Measurements from ENCODE around the gene PDGFA.

PDGFA gene

DNA sequence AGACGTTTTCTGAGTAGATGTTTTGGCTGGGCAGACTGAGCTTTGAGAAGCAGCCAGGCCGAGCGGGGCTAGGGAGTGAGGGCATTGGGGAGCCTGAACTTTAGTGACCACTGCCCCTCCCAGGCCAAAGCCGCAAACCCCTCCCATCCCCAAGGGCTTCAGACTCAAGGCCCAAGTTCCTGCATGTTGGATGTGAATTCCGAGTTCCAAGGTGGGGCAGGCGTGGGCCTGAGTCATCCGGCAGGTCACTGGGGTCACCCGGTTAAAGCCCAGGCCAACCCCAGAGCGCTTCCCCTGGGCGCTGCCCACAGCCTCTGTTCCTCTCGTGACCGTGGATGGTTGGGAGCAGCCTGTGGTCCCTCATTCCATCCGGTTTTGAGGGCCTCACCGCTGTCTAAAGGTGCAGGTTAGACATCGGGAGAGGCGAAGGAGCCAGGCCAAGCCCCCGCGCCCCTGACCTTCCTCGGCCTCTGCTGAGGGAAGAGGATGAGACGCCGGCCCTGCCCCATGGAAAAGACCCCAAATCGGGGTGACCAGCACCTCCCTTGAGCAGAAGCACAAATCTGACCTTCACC is 6.9 kb upstream of the PDGFA start:
- TF ChIP-seq CEBPB (IDR thresholded peaks at IDR 0.05) (no peak), TAF1 (IDR thresholded peaks at IDR 0.05; ENCODE audit: low read depth) (no peak), FOXM1 (IDR thresholded peaks at IDR 0.05; ENCODE audit: borderline replicate concordance, low read depth) (no peak), CREB1 (IDR thresholded peaks at IDR 0.05; ENCODE audit: low read depth) (no peak), ZBTB7A (IDR thresholded peaks at IDR 0.05; ENCODE audit: low read depth) (no peak), EP300 (IDR thresholded peaks at IDR 0.05; ENCODE audit: borderline replicate concordance) (no peak), TEAD4 (IDR thresholded peaks at IDR 0.05) (no peak), NFIC (IDR thresholded peaks at IDR 0.05) (no peak), EGR1 (IDR thresholded peaks at IDR 0.05) (no peak), YY1 (IDR thresholded peaks at IDR 0.05; ENCODE audit: low read depth) (no peak), TCF12 (IDR thresholded peaks at IDR 0.05; ENCODE audit: low read depth) (no peak), RAD21 (IDR thresholded peaks at IDR 0.05; ENCODE audit: low read depth) (no peak)
- TF ChIP-seq, protein P1, sequence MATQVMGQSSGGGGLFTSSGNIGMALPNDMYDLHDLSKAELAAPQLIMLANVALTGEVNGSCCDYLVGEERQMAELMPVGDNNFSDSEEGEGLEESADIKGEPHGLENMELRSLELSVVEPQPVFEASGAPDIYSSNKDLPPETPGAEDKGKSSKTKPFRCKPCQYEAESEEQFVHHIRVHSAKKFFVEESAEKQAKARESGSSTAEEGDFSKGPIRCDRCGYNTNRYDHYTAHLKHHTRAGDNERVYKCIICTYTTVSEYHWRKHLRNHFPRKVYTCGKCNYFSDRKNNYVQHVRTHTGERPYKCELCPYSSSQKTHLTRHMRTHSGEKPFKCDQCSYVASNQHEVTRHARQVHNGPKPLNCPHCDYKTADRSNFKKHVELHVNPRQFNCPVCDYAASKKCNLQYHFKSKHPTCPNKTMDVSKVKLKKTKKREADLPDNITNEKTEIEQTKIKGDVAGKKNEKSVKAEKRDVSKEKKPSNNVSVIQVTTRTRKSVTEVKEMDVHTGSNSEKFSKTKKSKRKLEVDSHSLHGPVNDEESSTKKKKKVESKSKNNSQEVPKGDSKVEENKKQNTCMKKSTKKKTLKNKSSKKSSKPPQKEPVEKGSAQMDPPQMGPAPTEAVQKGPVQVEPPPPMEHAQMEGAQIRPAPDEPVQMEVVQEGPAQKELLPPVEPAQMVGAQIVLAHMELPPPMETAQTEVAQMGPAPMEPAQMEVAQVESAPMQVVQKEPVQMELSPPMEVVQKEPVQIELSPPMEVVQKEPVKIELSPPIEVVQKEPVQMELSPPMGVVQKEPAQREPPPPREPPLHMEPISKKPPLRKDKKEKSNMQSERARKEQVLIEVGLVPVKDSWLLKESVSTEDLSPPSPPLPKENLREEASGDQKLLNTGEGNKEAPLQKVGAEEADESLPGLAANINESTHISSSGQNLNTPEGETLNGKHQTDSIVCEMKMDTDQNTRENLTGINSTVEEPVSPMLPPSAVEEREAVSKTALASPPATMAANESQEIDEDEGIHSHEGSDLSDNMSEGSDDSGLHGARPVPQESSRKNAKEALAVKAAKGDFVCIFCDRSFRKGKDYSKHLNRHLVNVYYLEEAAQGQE (IDR thresholded peaks at IDR 0.05; ENCODE audit: low read depth) = no peak
- TF ChIP-seq, protein P2, sequence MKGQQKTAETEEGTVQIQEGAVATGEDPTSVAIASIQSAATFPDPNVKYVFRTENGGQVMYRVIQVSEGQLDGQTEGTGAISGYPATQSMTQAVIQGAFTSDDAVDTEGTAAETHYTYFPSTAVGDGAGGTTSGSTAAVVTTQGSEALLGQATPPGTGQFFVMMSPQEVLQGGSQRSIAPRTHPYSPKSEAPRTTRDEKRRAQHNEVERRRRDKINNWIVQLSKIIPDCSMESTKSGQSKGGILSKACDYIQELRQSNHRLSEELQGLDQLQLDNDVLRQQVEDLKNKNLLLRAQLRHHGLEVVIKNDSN (IDR thresholded peaks at IDR 0.05) = no peak
- TF ChIP-seq, protein P3, sequence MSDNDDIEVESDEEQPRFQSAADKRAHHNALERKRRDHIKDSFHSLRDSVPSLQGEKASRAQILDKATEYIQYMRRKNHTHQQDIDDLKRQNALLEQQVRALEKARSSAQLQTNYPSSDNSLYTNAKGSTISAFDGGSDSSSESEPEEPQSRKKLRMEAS (IDR thresholded peaks at IDR 0.05) = no peak

DNA sequence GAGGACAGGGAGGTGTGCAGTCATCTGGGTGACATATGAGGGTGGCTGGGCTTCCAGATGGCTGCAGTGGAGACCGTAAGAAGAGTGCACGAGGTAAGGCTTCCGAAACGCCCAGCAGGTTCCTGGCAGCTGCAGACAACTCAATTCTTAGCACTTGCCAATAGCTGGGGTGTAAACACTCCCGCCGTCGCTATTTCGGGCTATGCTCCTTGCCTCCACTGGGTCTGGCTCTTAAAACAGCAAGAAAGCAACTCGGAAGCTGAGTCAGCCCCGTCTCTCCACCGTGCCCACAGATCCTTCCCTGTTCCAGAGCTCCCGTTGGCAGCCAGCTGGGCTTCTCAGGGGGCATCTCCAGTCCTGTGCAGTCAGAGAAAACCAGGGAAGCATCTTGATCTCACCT is 6.1 kb upstream of the PDGFA start:
- TF ChIP-seq TAF1 (IDR thresholded peaks at IDR 0.05; ENCODE audit: low read depth) = no peak
- no peak for TF ChIP-seq CEBPB (IDR thresholded peaks at IDR 0.05)
- TF ChIP-seq ZBTB7A (IDR thresholded peaks at IDR 0.05; ENCODE audit: low read depth) = no peak
- TF ChIP-seq EGR1 (IDR thresholded peaks at IDR 0.05) = no peak
- TF ChIP-seq YY1 (IDR thresholded peaks at IDR 0.05; ENCODE audit: low read depth) = no peak
- no peak for TF ChIP-seq CREB1 (IDR thresholded peaks at IDR 0.05; ENCODE audit: low read depth)
- TF ChIP-seq FOXM1 (IDR thresholded peaks at IDR 0.05; ENCODE audit: borderline replicate concordance, low read depth) = no peak
- no peak for TF ChIP-seq EP300 (IDR thresholded peaks at IDR 0.05; ENCODE audit: borderline replicate concordance)
- TF ChIP-seq NFIC (IDR thresholded peaks at IDR 0.05) = no peak
- TF ChIP-seq, protein P2 (IDR thresholded peaks at IDR 0.05) = no peak
- TF ChIP-seq TEAD4 (IDR thresholded peaks at IDR 0.05) = no peak
- TF ChIP-seq RAD21 (IDR thresholded peaks at IDR 0.05; ENCODE audit: low read depth) = no peak
- TF ChIP-seq, protein P3 (IDR thresholded peaks at IDR 0.05) = no peak
- TF ChIP-seq, protein P1 (IDR thresholded peaks at IDR 0.05; ENCODE audit: low read depth) = no peak
- TF ChIP-seq TCF12 (IDR thresholded peaks at IDR 0.05; ENCODE audit: low read depth) = no peak

DNA sequence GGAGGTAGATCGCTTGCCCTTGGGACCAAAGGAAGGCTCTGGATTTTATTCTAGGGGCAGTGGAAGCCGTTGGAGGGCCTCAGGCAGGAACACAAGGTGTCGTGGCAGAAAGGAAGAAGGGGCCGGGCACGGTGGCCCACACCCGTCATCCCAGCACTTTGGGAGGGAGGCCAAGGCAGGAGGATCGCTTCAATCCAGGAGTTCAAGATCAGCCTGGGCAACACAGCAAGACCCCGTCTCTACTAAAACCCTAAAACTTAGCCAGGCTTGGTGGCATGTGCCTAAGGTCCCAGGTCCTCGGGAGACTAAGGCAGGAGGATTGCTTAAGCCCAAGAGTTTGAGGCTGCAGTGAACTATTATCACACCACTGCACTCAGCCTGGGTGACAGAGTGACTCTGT is 5.2 kb upstream of the PDGFA start:
- TF ChIP-seq ZBTB7A (IDR thresholded peaks at IDR 0.05; ENCODE audit: low read depth) = no peak
- TF ChIP-seq, protein P2 (IDR thresholded peaks at IDR 0.05) = no peak
- no peak for TF ChIP-seq CEBPB (IDR thresholded peaks at IDR 0.05)
- no peak for TF ChIP-seq TEAD4 (IDR thresholded peaks at IDR 0.05)
- no peak for TF ChIP-seq NFIC (IDR thresholded peaks at IDR 0.05)

DNA sequence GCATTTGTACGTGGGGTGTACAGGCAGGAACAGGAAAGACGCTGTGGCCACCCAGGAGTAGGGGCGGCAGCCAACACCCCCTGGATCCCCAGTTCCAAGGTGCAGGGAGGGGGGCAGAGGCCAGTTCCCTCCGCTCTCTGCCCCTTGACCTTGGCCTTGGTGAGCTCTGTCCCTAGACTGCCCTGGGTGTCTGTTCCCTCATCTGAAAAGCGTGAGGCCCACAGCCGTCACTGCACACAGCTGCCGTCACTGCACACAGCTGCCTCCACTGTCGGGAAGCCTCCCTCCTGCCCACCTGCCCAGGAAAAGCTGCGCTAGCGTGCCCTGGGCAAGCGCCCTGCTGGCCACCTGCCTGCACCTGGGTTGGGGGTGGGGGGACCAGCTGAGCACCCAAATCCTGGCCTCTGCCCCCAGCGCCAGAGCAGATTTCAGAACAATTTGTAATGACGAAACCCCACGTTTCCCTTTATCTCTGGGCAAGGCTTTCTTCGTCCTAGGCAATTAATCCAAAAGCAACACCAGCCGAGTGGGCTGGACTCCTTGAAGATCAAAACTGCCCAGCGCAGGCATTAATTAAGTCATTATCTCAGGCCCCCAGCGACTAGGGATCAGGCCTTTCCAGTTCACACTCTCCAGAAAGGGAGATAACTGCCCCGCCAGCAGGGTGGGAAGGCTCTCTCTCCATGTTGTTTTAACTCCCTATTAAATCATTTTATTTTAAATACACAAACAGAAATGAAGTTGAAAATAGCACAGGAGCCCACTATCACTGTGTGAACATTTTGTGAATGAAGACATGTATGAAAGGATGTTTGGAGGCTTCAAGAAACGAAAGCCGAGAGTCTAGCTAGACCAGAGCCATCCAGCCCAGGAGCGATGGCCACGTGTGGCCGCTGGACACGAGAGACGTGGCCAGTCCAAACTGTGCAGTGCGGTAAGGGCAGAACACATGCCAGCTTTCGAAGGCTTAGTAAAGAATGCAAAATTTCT is 4.0 kb upstream of the PDGFA start:
- TF ChIP-seq, protein P1 (IDR thresholded peaks at IDR 0.05; ENCODE audit: low read depth) = no peak
- no peak for TF ChIP-seq CREB1 (IDR thresholded peaks at IDR 0.05; ENCODE audit: low read depth)
- TF ChIP-seq, protein P3 (IDR thresholded peaks at IDR 0.05) = no peak
- TF ChIP-seq, protein P2 (IDR thresholded peaks at IDR 0.05) = no peak
- TF ChIP-seq TEAD4 (IDR thresholded peaks at IDR 0.05) = no peak
- no peak for TF ChIP-seq FOXM1 (IDR thresholded peaks at IDR 0.05; ENCODE audit: borderline replicate concordance, low read depth)

All from Ishikawa (cell line).